ENCODE measurements around the gene CMPK2. TPM values are rescaled to one million over a fixed set of nuclear protein-coding genes. Genes with fewer than 3 reads are reported as not detected.

Gene CMPK2
- total RNA-seq, 5 donors from 2014 or later (not counting 1 experiment from before 2014, with no cell fraction given): 6.5 to 15.2 (median 9.1) TPM

- DNase-seq (no peak), ATAC-seq (replicated peaks in 1 of 4) (no peak)
- no peaks in the 10 kb centered on the region for H3K9me3 ChIP-seq
- Mint-ChIP-seq H3K27me3 (peaks cover 7 to 18% of the 10 kb centered on the region in 2 donors), H3K27ac (no peak overlapping the region), H3K4me3 (no peak overlapping the region), H3K4me1 (no peaks in the 10 kb centered on the region), H3K9me3 (peaks cover 0 to 4% (median 0%) of the 10 kb centered on the region in 3 donors), H3K36me3 (peaks cover 12% of the 10 kb centered on the region)
- no peaks in the 10 kb centered on the region for H3K4me1 ChIP-seq (ENCODE audit: control insufficient read depth in 1 of 2, extremely low read depth in 1 of 2, insufficient read depth in 2 of 2, low read length in 2 of 2)
- H3K4me3 ChIP-seq (ENCODE audit: control insufficient read depth in 1 of 2, extremely low read depth in 1 of 2, low read length in 1 of 2): no peak overlapping the region
- H3K27me3 ChIP-seq (replicated peaks in 1 of 2; ENCODE audit: control insufficient read depth in 2 of 2, extremely low read depth in 1 of 2, insufficient read depth in 2 of 2, low read length in 1 of 2): peaks cover 0 to 20% of the 10 kb centered on the region in 2 experiments
- H3K36me3 ChIP-seq (ENCODE audit: control insufficient read depth in 2 of 2, extremely low read depth in 1 of 2, insufficient read depth in 1 of 2, low read length in 1 of 2): no peaks in the 10 kb centered on the region
- POLR2A ChIA-PET: no interaction called here
- CTCF ChIA-PET: no interaction called here
- 80% methylated on average over 1 of the region's 5 CpGs for WGBS (ENCODE audit: insufficient coverage)
- H3K27ac ChIP-seq (ENCODE audit: low read length): no peak overlapping the region
Measured at GRCh38 chr2:6818012-6818411, 47.7 kb downstream of the CMPK2 start.

GRCh38 chr2:6814869-6815268 lies 50.8 kb downstream of the CMPK2 start:
- Histone ChIP-seq H3K27me3 (replicated peaks in 1 of 2; ENCODE audit: control insufficient read depth in 2 of 2, extremely low read depth in 1 of 2, insufficient read depth in 2 of 2, low read length in 1 of 2) (peaks cover 0 to 28% of the 10 kb centered on the region in 2 experiments), H3K4me3 (ENCODE audit: control insufficient read depth in 1 of 2, extremely low read depth in 1 of 2, low read length in 1 of 2) (no peak overlapping the region), H3K27ac (ENCODE audit: low read length) (no peak overlapping the region), H3K9me3 (no peaks in the 10 kb centered on the region), H3K4me1 (ENCODE audit: control insufficient read depth in 1 of 2, extremely low read depth in 1 of 2, insufficient read depth in 2 of 2, low read length in 2 of 2) (no peaks in the 10 kb centered on the region), H3K36me3 (ENCODE audit: control insufficient read depth in 2 of 2, extremely low read depth in 1 of 2, insufficient read depth in 1 of 2, low read length in 1 of 2) (no peaks in the 10 kb centered on the region)
- ATAC-seq (replicated peaks in 1 of 4) (no peak), DNase-seq (no peak)
- ChIA-PET CTCF (no interaction called here), POLR2A (no interaction called here)
- Mint-ChIP-seq H3K4me1 (no peaks in the 10 kb centered on the region), H3K4me3 (no peak overlapping the region), H3K27ac (no peak overlapping the region), H3K36me3 (peaks cover 7% of the 10 kb centered on the region), H3K27me3 (peaks cover 14 to 28% of the 10 kb centered on the region in 2 donors), H3K9me3 (peaks cover 0 to 4% (median 0%) of the 10 kb centered on the region in 3 donors)
- WGBS (ENCODE audit: insufficient coverage): no CpG with 5 or more reads among the region's 5 CpGs

GRCh38 chr2:6814312-6814711 lies 51.4 kb downstream of the CMPK2 start:
- no peaks in the 10 kb centered on the region for H3K36me3 ChIP-seq (ENCODE audit: control insufficient read depth in 2 of 2, extremely low read depth in 1 of 2, insufficient read depth in 1 of 2, low read length in 1 of 2)
- POLR2A ChIA-PET: no interaction called here
- H3K27ac ChIP-seq (ENCODE audit: low read length): no peak overlapping the region
- peaks cover 0 to 4% (median 0%) of the 10 kb centered on the region in 3 donors for H3K9me3 Mint-ChIP-seq
- H3K9me3 ChIP-seq: no peaks in the 10 kb centered on the region
- peaks cover 0 to 31% of the 10 kb centered on the region in 2 experiments for H3K27me3 ChIP-seq (replicated peaks in 1 of 2; ENCODE audit: control insufficient read depth in 2 of 2, extremely low read depth in 1 of 2, insufficient read depth in 2 of 2, low read length in 1 of 2)
- no peak overlapping the region for H3K4me3 ChIP-seq (ENCODE audit: control insufficient read depth in 1 of 2, extremely low read depth in 1 of 2, low read length in 1 of 2)
- 87% methylated on average over 7 of the region's 10 CpGs for WGBS (ENCODE audit: insufficient coverage)
- H3K27me3 Mint-ChIP-seq: peaks cover 12 to 25% of the 10 kb centered on the region in 2 donors
- H3K4me3 Mint-ChIP-seq: no peak overlapping the region
- H3K4me1 Mint-ChIP-seq: no peaks in the 10 kb centered on the region
- CTCF ChIA-PET: interaction anchor here in 1 of 2 donors (0.9 kb wide), 1 partner anchor 1989 kb away, joined by 3 read pairs; no protein-coding TSS in a partner anchor
- H3K27ac Mint-ChIP-seq: no peak overlapping the region
- ATAC-seq (replicated peaks in 1 of 4) (no peak), DNase-seq (no peak)
- H3K4me1 ChIP-seq (ENCODE audit: control insufficient read depth in 1 of 2, extremely low read depth in 1 of 2, insufficient read depth in 2 of 2, low read length in 2 of 2): no peaks in the 10 kb centered on the region
- peaks cover 7% of the 10 kb centered on the region for H3K36me3 Mint-ChIP-seq

- H3K27me3 Mint-ChIP-seq: peaks cover 15 to 27% of the 10 kb centered on the region in 2 donors
- H3K9me3 Mint-ChIP-seq: peaks cover 0 to 4% (median 0%) of the 10 kb centered on the region in 3 donors
- Histone ChIP-seq H3K4me3 (ENCODE audit: control insufficient read depth in 1 of 2, extremely low read depth in 1 of 2, low read length in 1 of 2) (no peak overlapping the region), H3K9me3 (no peaks in the 10 kb centered on the region), H3K27ac (ENCODE audit: low read length) (no peak overlapping the region), H3K27me3 (replicated peaks in 1 of 2; ENCODE audit: control insufficient read depth in 2 of 2, extremely low read depth in 1 of 2, insufficient read depth in 2 of 2, low read length in 1 of 2) (peaks cover 0 to 35% of the 10 kb centered on the region in 2 experiments), H3K36me3 (ENCODE audit: control insufficient read depth in 2 of 2, extremely low read depth in 1 of 2, insufficient read depth in 1 of 2, low read length in 1 of 2) (no peaks in the 10 kb centered on the region), H3K4me1 (ENCODE audit: control insufficient read depth in 1 of 2, extremely low read depth in 1 of 2, insufficient read depth in 2 of 2, low read length in 2 of 2) (no peaks in the 10 kb centered on the region)
- no peak overlapping the region for H3K4me3 Mint-ChIP-seq
- H3K36me3 Mint-ChIP-seq: peaks cover 7% of the 10 kb centered on the region
- DNase-seq (no peak), ATAC-seq (replicated peaks in 1 of 4) (no peak)
- CTCF ChIA-PET: interaction anchor here in 1 of 2 donors (0.9 kb wide), 1 partner anchor 1990 kb away, joined by 3 read pairs; no protein-coding TSS in a partner anchor
- WGBS (ENCODE audit: insufficient coverage): 83% methylated on average over 1 of the region's 2 CpGs
- POLR2A ChIA-PET: no interaction called here
- no peak overlapping the region for H3K27ac Mint-ChIP-seq
- H3K4me1 Mint-ChIP-seq: no peaks in the 10 kb centered on the region
Measured at GRCh38 chr2:6813573-6813972, 52.1 kb downstream of the CMPK2 start.

- Histone ChIP-seq H3K36me3 (ENCODE audit: control insufficient read depth in 2 of 2, extremely low read depth in 1 of 2, insufficient read depth in 1 of 2, low read length in 1 of 2) (no peaks in the 10 kb centered on the region), H3K4me1 (ENCODE audit: control insufficient read depth in 1 of 2, extremely low read depth in 1 of 2, insufficient read depth in 2 of 2, low read length in 2 of 2) (no peaks in the 10 kb centered on the region), H3K9me3 (no peaks in the 10 kb centered on the region), H3K4me3 (ENCODE audit: control insufficient read depth in 1 of 2, extremely low read depth in 1 of 2, low read length in 1 of 2) (no peak overlapping the region), H3K27me3 (replicated peaks in 1 of 2; ENCODE audit: control insufficient read depth in 2 of 2, extremely low read depth in 1 of 2, insufficient read depth in 2 of 2, low read length in 1 of 2) (peaks cover 0 to 35% of the 10 kb centered on the region in 2 experiments), H3K27ac (ENCODE audit: low read length) (no peak overlapping the region)
- ATAC-seq (replicated peaks in 1 of 4) (no peak), DNase-seq (no peak)
- Mint-ChIP-seq H3K4me1 (no peaks in the 10 kb centered on the region), H3K27ac (no peak overlapping the region), H3K9me3 (peaks cover 0 to 4% (median 0%) of the 10 kb centered on the region in 3 donors), H3K4me3 (no peak overlapping the region), H3K36me3 (peaks cover 7% of the 10 kb centered on the region), H3K27me3 (peaks cover 15 to 30% of the 10 kb centered on the region in 2 donors)
- WGBS (ENCODE audit: insufficient coverage): 69% methylated on average over 3 of the region's 12 CpGs
- ChIA-PET CTCF (no interaction called here), POLR2A (no interaction called here)
Measured at GRCh38 chr2:6812857-6813530, 52.7 kb downstream of the CMPK2 start.

- Mint-ChIP-seq H3K27ac (no peak overlapping the region), H3K9me3 (peaks cover 0 to 4% (median 0%) of the 10 kb centered on the region in 3 donors), H3K27me3 (peaks cover 20 to 26% of the 10 kb centered on the region in 2 donors), H3K4me3 (no peak overlapping the region), H3K36me3 (peaks cover 7% of the 10 kb centered on the region), H3K4me1 (no peaks in the 10 kb centered on the region)
- POLR2A ChIA-PET: no interaction called here
- no peaks in the 10 kb centered on the region for H3K36me3 ChIP-seq (ENCODE audit: control insufficient read depth in 2 of 2, extremely low read depth in 1 of 2, insufficient read depth in 1 of 2, low read length in 1 of 2)
- 89% methylated on average over 6 of the region's 6 CpGs for WGBS (ENCODE audit: insufficient coverage)
- no peak for ATAC-seq (replicated peaks in 1 of 4)
- no peaks in the 10 kb centered on the region for H3K9me3 ChIP-seq
- no peak for DNase-seq
- H3K4me1 ChIP-seq (ENCODE audit: control insufficient read depth in 1 of 2, extremely low read depth in 1 of 2, insufficient read depth in 2 of 2, low read length in 2 of 2): no peaks in the 10 kb centered on the region
- H3K27me3 ChIP-seq (replicated peaks in 1 of 2; ENCODE audit: control insufficient read depth in 2 of 2, extremely low read depth in 1 of 2, insufficient read depth in 2 of 2, low read length in 1 of 2): peaks cover 0 to 44% of the 10 kb centered on the region in 2 experiments
- H3K4me3 ChIP-seq (ENCODE audit: control insufficient read depth in 1 of 2, extremely low read depth in 1 of 2, low read length in 1 of 2): no peak overlapping the region
- CTCF ChIA-PET: no interaction called here
- no peak overlapping the region for H3K27ac ChIP-seq (ENCODE audit: low read length)
Measured at GRCh38 chr2:6810961-6811360, 54.7 kb downstream of the CMPK2 start.

All from T-cell (primary cell).